Thoracic aorta (tissue), 2 donors: ENCODE measurements around the gene COX7A2. TPM values are rescaled to one million over a fixed set of nuclear protein-coding genes. Genes with fewer than 3 reads are reported as not detected.
A peak's percentile ranks its signal among the peaks of the same experiment; 100 is the strongest.

ENCODE experiments used
- ATAC-seq: fragments of 150-250 bp; one replicate; pipeline ENCODE4 v1.8.0; 2017; ENCODE audit warnings: low read depth; ENCODE audit not compliant: insufficient number of reproducible peaks, low FRiP score
- DNase-seq: peaks from one replicate; pipeline ENCODE4 v3.0.0-alpha.2; 2020; ENCODE audit warnings: low spot score
- H3K27ac ChIP-seq, 2 donors: fragments of 200-600 bp; sonication (generic); 1 replicate in 1 of 2; 2 replicates in 1 of 2; pipeline ENCODE4 v1.5.1; 2016; ENCODE audit warnings: mild to moderate bottlenecking in 2 of 2, moderate library complexity in 2 of 2
- H3K27me3 ChIP-seq: fragments of 200-600 bp; sonication (generic); replicated peaks from 2 replicates; pipeline ENCODE4 v1.6.0; 2016; ENCODE audit warnings: mild to moderate bottlenecking; ENCODE audit not compliant: insufficient read depth
- H3K36me3 ChIP-seq: fragments of 200-600 bp; sonication (generic); one replicate; pipeline ENCODE4 v1.5.1; 2016
- H3K4me1 ChIP-seq, 2 donors: fragments of 200-600 bp; sonication (generic); 1 replicate in 1 of 2; 2 replicates in 1 of 2; pipeline versions ENCODE4 v1.5.1 to v1.6.0; 2016; ENCODE audit warnings: low read depth in 2 of 2, mild to moderate bottlenecking in 1 of 2; ENCODE audit not compliant: control insufficient read depth in 1 of 2
- H3K4me3 ChIP-seq: fragments of 200-600 bp; sonication (generic); 2 replicates; pipeline ENCODE4 v1.5.1; 2016; ENCODE audit warnings: mild to moderate bottlenecking
- H3K9me3 ChIP-seq: fragments of 200-600 bp; sonication (generic); 2 replicates; pipeline ENCODE4 v1.5.1; 2016
- total RNA-seq, 2 donors: library from RNA; depleted of rRNA; stranded (reverse); fragments of >200 nt; gene quantifications; one replicate each; pipeline versions ENCODE4 v1.1.0 to v1.2.3, GENCODE V29; 2016
- TF ChIP-seq, protein P1 (sequence below): fragments of 200-600 bp; sonication (generic); IDR thresholded peaks from one replicate; pipeline ENCODE4 v1.5.1; 2019; ENCODE audit warnings: antibody characterized with exemption

The COX7A2 gene
- total RNA-seq, 2 donors from 2014 or later = 101 to 643 TPM

DNA sequence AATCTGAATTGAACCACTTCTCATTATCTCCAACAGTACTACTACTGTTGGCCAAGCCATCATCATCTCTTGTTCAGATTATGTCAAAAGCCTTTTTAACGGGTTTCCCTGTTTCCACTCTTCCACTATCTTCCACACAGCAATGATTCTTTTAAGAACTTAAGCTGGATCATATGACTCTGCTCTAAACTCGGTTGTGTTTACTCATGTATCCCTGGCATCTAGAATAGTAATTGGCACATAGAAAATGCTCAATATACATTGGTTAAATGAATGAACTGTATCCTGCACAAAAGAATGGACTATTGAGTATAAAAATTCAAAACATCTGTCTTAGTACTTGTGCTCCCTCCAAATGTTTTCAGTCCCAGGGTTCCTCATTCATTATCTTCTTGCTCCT lies 2.8 kb upstream of the COX7A2 start:
- no peak for ATAC-seq
- TF ChIP-seq, protein P1, sequence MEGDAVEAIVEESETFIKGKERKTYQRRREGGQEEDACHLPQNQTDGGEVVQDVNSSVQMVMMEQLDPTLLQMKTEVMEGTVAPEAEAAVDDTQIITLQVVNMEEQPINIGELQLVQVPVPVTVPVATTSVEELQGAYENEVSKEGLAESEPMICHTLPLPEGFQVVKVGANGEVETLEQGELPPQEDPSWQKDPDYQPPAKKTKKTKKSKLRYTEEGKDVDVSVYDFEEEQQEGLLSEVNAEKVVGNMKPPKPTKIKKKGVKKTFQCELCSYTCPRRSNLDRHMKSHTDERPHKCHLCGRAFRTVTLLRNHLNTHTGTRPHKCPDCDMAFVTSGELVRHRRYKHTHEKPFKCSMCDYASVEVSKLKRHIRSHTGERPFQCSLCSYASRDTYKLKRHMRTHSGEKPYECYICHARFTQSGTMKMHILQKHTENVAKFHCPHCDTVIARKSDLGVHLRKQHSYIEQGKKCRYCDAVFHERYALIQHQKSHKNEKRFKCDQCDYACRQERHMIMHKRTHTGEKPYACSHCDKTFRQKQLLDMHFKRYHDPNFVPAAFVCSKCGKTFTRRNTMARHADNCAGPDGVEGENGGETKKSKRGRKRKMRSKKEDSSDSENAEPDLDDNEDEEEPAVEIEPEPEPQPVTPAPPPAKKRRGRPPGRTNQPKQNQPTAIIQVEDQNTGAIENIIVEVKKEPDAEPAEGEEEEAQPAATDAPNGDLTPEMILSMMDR = no peak
- no peaks in the 10 kb centered on the region for H3K36me3 ChIP-seq
- H3K27ac ChIP-seq = no peak overlapping the region
- H3K4me1 ChIP-seq = peaks cover 13 to 15% of the 10 kb centered on the region in 2 donors
- no peaks in the 10 kb centered on the region for H3K9me3 ChIP-seq
- DNase-seq = no peak
- no peaks in the 10 kb centered on the region for H3K27me3 ChIP-seq
- H3K4me3 ChIP-seq = no peak overlapping the region

DNA sequence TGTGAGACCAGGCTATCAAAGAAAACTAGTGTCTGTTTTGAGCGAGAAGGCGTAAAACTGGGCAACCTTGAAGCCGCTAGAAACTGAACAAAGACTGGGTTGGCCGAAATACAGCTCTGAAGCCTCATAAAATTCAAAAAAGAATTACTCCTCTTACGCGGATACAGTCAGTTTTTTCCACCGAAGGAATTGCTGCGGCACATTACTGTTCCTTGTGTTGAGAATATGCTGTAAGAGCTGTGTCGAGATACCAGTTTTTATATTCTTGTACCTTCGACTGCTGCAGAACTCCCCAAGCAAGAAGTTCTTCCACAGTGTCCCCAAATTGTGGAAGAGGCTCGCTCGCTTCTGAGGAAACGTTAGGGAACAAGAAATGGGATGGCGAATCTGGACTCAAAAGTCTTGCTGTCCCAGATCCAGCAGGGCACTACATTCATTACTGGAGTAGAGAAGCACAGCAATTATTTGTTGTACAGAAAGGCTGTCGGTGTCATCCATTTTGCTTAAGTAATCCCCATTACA lies 523 bp upstream of the COX7A2 start:
- Histone ChIP-seq H3K36me3 (peaks cover under 1% of the 10 kb centered on the region), H3K27me3 (no peaks in the 10 kb centered on the region), H3K4me3 (peak overlapping the region; percentile 81), H3K27ac (peak overlapping the region; percentile 87 to 92), H3K4me1 (peaks cover 20% of the 10 kb centered on the region in 2 donors), H3K9me3 (no peaks in the 10 kb centered on the region)
- TF ChIP-seq, protein P1 = no peak
- DNase-seq (no peak), ATAC-seq (peak; percentile 21)

DNA sequence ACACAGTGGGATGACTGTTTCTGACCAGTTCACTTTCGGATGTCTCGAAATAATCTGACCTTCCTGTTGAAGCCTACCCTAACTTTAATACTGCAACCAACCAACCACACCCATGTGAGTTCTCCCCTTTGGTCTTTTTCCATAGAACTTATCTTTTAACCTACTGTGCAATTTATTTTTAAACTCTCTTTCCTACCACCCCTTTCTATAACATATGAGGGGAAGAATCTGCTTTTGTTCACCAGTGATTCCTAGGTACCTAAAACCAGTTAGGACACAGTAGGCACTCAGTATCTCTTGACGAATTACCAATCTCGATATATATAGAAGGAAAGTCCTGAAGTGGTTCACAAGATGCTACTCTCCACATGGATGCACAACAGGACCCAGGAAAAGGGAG lies 7.0 kb downstream of the COX7A2 start:
- TF ChIP-seq, protein P1 = no peak
- H3K27me3 ChIP-seq = no peaks in the 10 kb centered on the region
- H3K4me3 ChIP-seq = no peak overlapping the region
- H3K9me3 ChIP-seq = no peaks in the 10 kb centered on the region
- H3K36me3 ChIP-seq = peaks cover 12% of the 10 kb centered on the region
- no peak for ATAC-seq
- peaks cover 17 to 21% of the 10 kb centered on the region in 2 donors for H3K4me1 ChIP-seq
- no peak for DNase-seq
- no peak overlapping the region for H3K27ac ChIP-seq

DNA sequence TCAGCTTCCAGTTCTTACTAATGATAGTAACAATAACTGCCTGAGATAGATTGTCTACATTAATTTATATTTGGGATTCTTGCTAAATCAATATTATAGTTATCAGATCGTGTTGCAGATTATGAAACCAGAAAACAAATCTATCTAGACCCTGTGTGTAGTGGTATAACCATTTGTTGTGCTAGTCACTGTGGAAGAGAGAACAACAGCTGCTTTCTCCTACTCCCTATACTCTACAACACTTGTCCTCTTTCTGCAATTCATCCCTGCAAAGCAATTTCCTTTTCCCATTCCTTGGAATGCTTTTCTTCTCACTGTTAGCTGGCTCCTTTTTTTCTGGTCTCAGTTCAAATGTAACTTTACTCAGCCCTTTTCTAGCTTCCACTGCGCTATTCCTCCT lies 8.3 kb downstream of the COX7A2 start:
- H3K4me1 ChIP-seq = peaks cover 7 to 14% of the 10 kb centered on the region in 2 donors
- TF ChIP-seq, protein P1 = no peak
- peaks cover 12% of the 10 kb centered on the region for H3K36me3 ChIP-seq
- ATAC-seq (no peak), DNase-seq (no peak)
- H3K27me3 ChIP-seq = no peaks in the 10 kb centered on the region
- no peak overlapping the region for H3K4me3 ChIP-seq
- H3K9me3 ChIP-seq = no peaks in the 10 kb centered on the region
- H3K27ac ChIP-seq = no peak overlapping the region

DNA sequence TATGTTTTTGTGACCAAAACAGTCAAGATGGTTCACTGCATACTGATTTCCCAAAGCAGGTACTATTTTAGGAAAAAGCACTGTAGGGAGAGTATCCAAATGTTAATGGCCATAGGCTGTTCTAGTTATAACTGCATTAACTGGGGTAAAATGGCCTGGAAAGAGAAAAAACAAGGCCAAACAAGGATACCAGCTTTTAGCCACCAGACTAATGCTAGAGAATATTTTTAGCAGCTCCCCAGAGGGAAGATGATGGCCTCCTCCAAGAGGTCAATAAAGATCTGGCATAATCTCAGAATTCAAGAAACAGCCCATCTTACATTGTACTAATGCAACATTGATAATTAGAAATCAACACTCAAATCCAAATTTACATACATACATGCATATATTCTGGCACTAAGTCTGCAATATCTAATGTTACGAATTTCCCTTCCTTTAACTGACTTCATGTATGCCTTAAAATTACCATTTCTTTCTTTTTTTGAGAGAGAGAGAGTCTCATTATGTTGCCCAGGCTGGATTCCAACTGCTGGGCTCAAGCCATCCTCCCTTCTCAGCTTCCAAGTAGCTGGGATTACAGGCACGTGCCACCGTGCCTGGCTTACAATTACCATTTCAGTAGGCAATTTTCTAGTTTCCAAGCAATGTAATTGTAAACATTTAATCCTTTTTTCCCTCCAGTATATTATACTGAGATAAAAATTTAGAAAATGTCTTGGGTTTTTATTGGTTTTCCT lies 9.3 kb downstream of the COX7A2 start:
- TF ChIP-seq, protein P1 = no peak
- H3K4me1 ChIP-seq = peaks cover 7 to 14% of the 10 kb centered on the region in 2 donors
- peak overlapping the region in 1 of 2 donors; percentile 38 for H3K27ac ChIP-seq
- H3K36me3 ChIP-seq = peaks cover 12% of the 10 kb centered on the region
- H3K9me3 ChIP-seq = no peaks in the 10 kb centered on the region
- DNase-seq = no peak
- ATAC-seq = no peak
- H3K27me3 ChIP-seq = no peaks in the 10 kb centered on the region
- H3K4me3 ChIP-seq = no peak overlapping the region
